AG04449 (cell line): Measurements from ENCODE around the gene SORBS1.

Experiments
- CTCF ChIA-PET: fragments of 350-600 bp; formaldehyde crosslinking; extraction: SDS; loops from one replicate; lab custom pipeline; 2021; ENCODE audit warnings: antibody characterized with exemption; lab: Yijun Ruan, JAX
- POLR2A ChIA-PET: fragments of 400-600, 350-600 bp; formaldehyde crosslinking; extraction: SDS; loops from one replicate; lab custom pipeline; 2020; ENCODE audit warnings: antibody characterized with exemption, inconsistent platforms; lab: Yijun Ruan, JAX
- DNase-seq: peaks from one replicate; pipeline ENCODE4 v3.0.0-alpha.2; 2010; ENCODE audit warnings: low read depth, low spot score
- H3K4me3 ChIP-seq: 2 replicates; pipeline ENCODE4 v1.5.1; 2011; ENCODE audit warnings: low read depth, mild to moderate bottlenecking, control low read depth, low read length
- CTCF ChIP-seq: IDR thresholded peaks from one replicate; pipeline ENCODE4 v1.5.1; 2011; ENCODE audit warnings: mild to moderate bottlenecking, moderate library complexity, low read length, control low read depth, inconsistent platforms; ENCODE audit not compliant: insufficient read depth; ENCODE audit errors: missing control alignments

SORBS1 gene

DNA sequence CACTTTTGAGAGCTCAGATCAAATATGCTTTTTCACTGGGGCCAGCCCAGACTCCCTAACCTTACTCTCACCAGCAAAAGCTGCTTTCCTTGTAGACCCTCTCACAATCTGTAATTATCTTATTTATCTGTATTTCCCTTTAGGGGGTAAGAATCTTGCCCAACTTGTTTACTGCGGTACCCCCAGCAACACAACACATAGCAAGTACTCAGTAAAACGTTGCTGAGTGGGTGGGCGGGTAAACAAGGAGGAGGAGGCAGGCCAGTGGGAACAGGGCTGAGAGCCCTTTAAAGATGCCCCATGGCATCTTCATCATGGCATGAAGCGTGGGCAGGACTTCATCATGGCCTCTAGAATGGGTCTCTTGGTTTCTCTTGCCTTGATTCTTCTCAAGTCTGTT lies 64.2 kb downstream of the SORBS1 start:
- no peak for DNase-seq
- ChIA-PET POLR2A (no interaction called here), CTCF (no interaction called here)
- TF ChIP-seq CTCF: no peak
- H3K4me3 ChIP-seq: no peak overlapping the region

GRCh38 chr10:95496246-95496911 lies 64.8 kb downstream of the SORBS1 start:
- CTCF ChIA-PET: no interaction called here
- H3K4me3 ChIP-seq: no peak overlapping the region

GRCh38 chr10:95493862-95494261 lies 67.3 kb downstream of the SORBS1 start:
- CTCF ChIA-PET: interaction anchor here (0.8 to 1.1 kb wide), 2 partner anchors 35 to 48 kb away, joined by 3 read pairs; no protein-coding TSS in a partner anchor
- no peak overlapping the region for H3K4me3 ChIP-seq
- TF ChIP-seq CTCF: no peak
- DNase-seq: no peak
- POLR2A ChIA-PET: no interaction called here

More at GRCh38 chr10:95496246-95496911, 64.8 kb downstream of the SORBS1 start:
- POLR2A ChIA-PET: no interaction called here
- no peak for DNase-seq
- TF ChIP-seq CTCF: no peak

GRCh38 chr10:95487994-95488393 lies 73.2 kb downstream of the SORBS1 start:
- ChIA-PET CTCF (no interaction called here), POLR2A (no interaction called here)
- no peak overlapping the region for H3K4me3 ChIP-seq
- no peak for TF ChIP-seq CTCF
- no peak for DNase-seq

DNA sequence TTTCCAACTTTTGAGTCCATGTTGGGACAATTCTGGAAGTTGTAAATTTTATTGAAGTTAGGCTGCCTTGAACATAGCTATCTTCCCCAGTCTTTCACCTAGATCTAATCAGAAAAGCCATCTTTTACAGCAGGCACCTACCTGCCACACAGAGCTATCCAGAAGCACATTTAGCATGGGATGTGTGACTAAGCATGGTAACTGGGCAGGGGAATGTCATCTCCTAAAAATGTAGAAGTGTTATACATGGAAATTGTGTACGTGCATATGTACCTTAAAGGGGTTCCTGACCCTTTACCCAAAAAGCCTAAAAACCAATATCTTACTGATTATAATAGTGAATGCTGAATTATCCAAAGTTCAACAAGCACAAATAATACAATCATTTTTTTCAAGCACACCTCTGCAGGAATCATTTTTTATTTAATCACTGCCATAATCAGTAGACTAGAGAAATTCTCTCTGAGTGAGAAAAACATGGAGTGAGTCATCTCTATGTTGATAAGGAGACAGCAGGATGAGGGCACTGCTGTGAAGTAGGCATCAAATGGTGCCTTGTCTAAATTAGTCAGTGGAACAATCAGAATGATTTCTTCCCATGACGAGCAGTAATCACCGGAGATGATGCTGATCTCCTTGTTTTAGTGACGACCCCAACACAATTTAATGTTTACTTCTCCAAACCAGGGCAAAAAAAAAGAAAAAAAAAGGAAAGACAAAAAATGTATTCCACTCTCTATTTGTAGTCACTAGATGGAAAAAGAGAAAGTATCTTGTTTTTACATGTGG lies 75.9 kb downstream of the SORBS1 start:
- ChIA-PET CTCF (no interaction called here), POLR2A (no interaction called here)
- DNase-seq: no peak
- no peak overlapping the region for H3K4me3 ChIP-seq
- no peak for TF ChIP-seq CTCF

DNA sequence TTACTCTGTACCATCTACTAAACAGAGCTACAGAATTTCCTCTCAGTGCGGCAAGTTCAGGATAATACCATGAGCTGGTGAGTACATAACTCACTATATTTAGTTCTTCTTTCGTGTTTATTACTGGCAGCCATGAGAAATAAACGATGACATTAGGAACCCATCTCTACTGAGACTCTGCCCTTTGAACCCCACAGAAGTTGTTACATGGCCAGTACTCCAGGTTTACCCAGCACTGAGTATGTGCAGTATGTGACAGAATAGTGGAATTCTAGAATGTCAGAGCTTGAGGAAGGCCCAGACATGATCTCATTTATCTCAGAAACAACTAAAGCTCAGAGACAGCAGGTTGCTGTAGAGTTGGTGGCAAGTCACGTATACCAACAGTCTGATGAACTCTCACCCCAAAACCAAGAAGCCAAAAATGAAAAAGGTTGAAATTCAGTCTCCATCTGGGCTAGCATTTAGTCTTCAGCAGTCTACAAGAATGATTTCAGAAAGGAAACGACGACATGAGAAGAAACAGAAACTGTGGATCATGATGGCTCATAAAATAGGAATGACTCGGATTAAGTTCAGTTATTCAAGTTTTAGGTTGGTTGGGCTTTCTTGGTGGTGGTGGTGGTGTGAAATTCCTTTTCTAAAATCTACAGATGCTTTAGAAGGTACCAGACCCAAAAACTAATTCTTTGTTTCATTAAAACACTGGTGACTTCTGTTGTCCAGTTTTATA lies 78.5 kb downstream of the SORBS1 start:
- no peak for DNase-seq
- CTCF ChIA-PET: interaction anchor here (1.6 kb wide), 1 partner anchor 119 kb away, joined by 5 read pairs; no protein-coding TSS in a partner anchor
- POLR2A ChIA-PET: no interaction called here
- H3K4me3 ChIP-seq: no peak overlapping the region
- TF ChIP-seq CTCF: no peak
